IMR-90 (cell line): ENCODE results near the gene LRRFIP1.

Source experiments
- CTCF ChIP-seq: conservative IDR thresholded peaks from 2 replicates; pipeline ENCODE4 v1.5.1; 2012; ENCODE audit warnings: mild to moderate bottlenecking, low read depth, low read length, improper control_type of control experiment
- POLR2A ChIP-seq: IDR thresholded peaks from 2 replicates; pipeline ENCODE4 v1.6.1; 2012; ENCODE audit warnings: mild to moderate bottlenecking, low read depth, low read length
- RAD21 ChIP-seq: IDR thresholded peaks from 2 replicates; pipeline ENCODE4 v1.6.1; 2012; ENCODE audit warnings: low read length, improper control_type of control experiment
- SMC3 ChIP-seq: fragments of 150-350 bp; IDR thresholded peaks from 2 replicates; pipeline ENCODE4 v1.6.1; 2016; ENCODE audit warnings: low read depth, mild to moderate bottlenecking, antibody characterized with exemption, low read length, moderate library complexity
- TF ChIP-seq, protein P1 (sequence below): fragments of 150-350 bp; IDR thresholded peaks from 2 replicates; pipeline ENCODE4 v1.6.1; 2017; ENCODE audit warnings: mild to moderate bottlenecking, antibody characterized with exemption, low read length, low read depth

DNA sequence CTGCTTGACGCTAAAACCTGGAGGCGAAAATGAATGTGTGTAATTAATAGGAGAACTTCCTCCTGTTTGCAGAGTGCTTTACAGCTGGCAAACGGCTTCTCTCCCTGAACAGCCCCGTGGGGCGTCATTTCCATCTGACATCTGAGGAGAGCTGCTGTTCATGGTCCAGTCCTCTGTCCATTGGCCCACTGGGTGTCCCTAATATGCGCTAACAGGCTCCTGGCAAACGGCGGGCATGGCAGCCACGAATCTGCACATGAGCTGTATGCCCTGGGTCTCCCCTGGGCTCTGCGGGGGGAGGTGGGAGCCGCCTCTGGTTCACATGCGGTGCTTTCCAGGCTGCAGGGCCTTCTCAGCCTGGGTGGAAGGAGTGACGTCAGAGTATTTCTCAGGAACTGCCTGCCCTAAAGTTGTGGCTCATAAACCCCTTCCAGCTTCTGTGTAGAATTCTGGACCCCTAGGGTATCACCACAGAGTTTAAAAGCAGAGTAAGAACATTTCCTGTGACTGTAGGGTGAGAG lies 73.2 kb downstream of the LRRFIP1 start:
- no peak for TF ChIP-seq RAD21
- no peak for TF ChIP-seq POLR2A
- no peak for TF ChIP-seq CTCF
- TF ChIP-seq, protein P1, sequence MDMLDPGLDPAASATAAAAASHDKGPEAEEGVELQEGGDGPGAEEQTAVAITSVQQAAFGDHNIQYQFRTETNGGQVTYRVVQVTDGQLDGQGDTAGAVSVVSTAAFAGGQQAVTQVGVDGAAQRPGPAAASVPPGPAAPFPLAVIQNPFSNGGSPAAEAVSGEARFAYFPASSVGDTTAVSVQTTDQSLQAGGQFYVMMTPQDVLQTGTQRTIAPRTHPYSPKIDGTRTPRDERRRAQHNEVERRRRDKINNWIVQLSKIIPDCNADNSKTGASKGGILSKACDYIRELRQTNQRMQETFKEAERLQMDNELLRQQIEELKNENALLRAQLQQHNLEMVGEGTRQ: no peak
- TF ChIP-seq SMC3: no peak
